HFF-Myc (cell line): Measurements from ENCODE around the gene ACADS.

Source experiments
- DNase-seq: peaks from one replicate; pipeline ENCODE4 v3.0.0-alpha.2; 2011; ENCODE audit warnings: low read depth; ENCODE audit errors: extremely low read depth
- H3K4me3 ChIP-seq: replicated peaks from 2 replicates; pipeline ENCODE4 v1.5.1; 2011; ENCODE audit warnings: low read depth, mild to moderate bottlenecking, control low read depth, low read length
- TF ChIP-seq, protein P1 (sequence below): IDR thresholded peaks from 2 replicates; pipeline ENCODE4 v1.5.1; 2012; ENCODE audit warnings: mild to moderate bottlenecking, low read depth, low read length, control low read depth; ENCODE audit errors: missing control alignments

ACADS gene

DNA sequence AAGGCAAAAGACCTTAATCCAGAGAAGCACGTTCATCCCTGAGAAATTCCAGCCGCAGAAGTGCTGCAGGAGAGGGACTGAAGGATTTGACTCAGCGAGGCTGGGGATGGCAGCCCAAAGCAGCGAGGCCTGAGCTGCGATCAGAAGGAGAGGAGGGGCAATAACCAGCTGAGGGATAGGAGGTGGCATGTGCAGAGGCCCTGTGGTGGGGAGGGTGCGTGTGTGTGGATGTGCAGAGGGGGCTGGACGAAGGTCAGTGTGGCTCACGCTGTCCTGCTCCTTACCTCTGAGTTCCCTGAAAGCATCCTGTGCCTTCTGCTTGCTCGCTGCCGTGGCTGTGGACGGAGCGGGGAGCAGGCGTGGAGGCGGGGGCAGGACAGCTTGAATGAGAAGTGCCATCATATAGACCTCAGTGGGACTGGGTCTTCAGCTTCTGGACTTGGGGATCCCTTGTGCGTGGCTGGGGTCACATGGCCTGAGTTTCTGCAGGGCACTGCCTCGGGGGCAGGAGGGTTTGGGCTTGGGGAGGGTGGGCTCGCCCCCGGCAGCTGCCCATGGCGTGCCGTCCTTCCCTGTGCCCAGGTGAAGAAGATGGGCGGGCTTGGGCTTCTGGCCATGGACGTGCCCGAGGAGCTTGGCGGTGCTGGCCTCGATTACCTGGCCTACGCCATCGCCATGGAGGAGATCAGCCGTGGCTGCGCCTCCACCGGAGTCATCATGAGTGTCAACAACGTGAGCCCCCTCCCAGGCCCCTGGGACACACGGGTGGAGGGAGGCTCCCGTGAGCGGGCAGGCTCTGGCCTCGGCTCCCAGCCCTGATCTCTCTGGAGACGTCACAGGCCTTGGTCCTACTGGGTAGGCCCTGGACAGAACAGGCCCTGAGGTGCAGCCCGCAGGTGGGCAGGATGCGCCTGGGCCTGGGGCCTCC lies 11.0 kb downstream of the ACADS start:
- TF ChIP-seq, protein P1, sequence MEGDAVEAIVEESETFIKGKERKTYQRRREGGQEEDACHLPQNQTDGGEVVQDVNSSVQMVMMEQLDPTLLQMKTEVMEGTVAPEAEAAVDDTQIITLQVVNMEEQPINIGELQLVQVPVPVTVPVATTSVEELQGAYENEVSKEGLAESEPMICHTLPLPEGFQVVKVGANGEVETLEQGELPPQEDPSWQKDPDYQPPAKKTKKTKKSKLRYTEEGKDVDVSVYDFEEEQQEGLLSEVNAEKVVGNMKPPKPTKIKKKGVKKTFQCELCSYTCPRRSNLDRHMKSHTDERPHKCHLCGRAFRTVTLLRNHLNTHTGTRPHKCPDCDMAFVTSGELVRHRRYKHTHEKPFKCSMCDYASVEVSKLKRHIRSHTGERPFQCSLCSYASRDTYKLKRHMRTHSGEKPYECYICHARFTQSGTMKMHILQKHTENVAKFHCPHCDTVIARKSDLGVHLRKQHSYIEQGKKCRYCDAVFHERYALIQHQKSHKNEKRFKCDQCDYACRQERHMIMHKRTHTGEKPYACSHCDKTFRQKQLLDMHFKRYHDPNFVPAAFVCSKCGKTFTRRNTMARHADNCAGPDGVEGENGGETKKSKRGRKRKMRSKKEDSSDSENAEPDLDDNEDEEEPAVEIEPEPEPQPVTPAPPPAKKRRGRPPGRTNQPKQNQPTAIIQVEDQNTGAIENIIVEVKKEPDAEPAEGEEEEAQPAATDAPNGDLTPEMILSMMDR = no peak
- no peak overlapping the region for H3K4me3 ChIP-seq
- no peak for DNase-seq

DNA sequence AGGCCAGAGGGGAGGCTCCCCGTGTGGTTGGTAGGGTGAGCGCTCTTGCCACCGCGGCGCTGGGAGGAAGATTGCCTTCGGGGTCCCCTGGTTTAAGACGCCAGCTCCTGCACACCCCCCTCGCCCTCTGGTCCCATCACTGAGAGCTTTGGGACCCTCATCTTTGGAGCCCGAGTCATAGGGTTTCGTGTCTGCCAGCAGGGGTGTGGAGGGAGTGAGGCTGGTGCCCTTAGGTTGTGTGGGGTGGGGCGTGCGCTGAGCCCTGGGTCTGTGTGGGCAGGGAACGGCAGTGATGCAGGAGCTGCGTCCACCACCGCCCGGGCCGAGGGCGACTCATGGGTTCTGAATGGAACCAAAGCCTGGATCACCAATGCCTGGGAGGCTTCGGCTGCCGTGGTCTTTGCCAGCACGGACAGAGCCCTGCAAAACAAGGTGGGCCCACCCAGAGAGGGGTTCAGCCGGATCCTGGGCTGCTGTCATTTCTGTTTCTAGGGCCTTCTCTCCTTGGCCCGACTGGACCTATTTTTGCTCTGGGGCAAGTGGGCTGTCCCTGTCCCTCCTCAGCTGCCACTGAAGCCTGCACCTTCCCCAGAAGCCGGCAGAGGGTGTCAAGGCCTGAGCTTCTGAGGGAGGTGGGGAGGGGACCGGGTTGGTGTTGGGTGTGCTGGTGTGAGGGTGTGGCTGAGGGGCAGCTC lies 12.1 kb downstream of the ACADS start:
- no peak overlapping the region for H3K4me3 ChIP-seq
- no peak for DNase-seq
- TF ChIP-seq, protein P1 = peak; percentile 35

GRCh38 chr12:120738252-120739030 lies 12.8 kb downstream of the ACADS start:
- H3K4me3 ChIP-seq = no peak overlapping the region
- no peak for DNase-seq
- TF ChIP-seq, protein P1 = no peak

- no peak for DNase-seq
- TF ChIP-seq, protein P1 = no peak
- H3K4me3 ChIP-seq = no peak overlapping the region
These were observed 13.6 kb downstream of the ACADS start for GRCh38 chr12:120739031-120739762.

- no peak for DNase-seq
- H3K4me3 ChIP-seq = no peak overlapping the region
- TF ChIP-seq, protein P1 = no peak
These were observed 14.4 kb downstream of the ACADS start for GRCh38 chr12:120739821-120740613.

DNA sequence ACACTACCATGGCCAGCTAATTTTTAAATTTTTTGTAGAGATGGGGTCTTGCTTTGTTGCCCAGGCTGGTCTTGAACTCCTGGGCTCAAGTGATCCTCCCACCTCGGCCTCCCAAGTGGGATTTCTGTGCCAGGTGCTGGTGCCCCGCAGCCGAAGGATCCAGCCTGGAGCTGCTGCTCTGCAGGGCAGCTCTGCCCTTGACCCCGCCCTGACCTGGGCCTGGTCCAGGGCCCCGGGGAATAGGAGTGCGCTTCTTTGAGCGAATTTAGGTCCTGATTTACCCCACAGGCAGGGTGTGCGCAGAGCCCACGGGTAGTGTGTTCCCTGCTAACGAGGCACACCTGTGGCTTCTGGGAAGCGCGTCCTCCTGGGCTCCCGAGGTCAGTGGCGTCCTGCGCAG lies 15.2 kb downstream of the ACADS start:
- DNase-seq = no peak
- no peak overlapping the region for H3K4me3 ChIP-seq
- TF ChIP-seq, protein P1 = no peak
